H1 (cell line): ENCODE data around the gene CCDC12. TPM values are rescaled to one million over a fixed set of nuclear protein-coding genes. Genes with fewer than 3 reads are reported as not detected.

Experiments used
- CTCF ChIA-PET: fragments of 300-600 bp; sonication (Branson Sonifier 250); formaldehyde crosslinking; loops from one replicate; lab custom pipeline; 2021; ENCODE audit not compliant: partially characterized antibody; lab: Charles Lee
- POLR2A ChIA-PET: fragments of 300-600 bp; sonication (Branson Sonifier 250); formaldehyde crosslinking; loops from one replicate; lab custom pipeline; 2021; ENCODE audit warnings: inconsistent platforms; ENCODE audit not compliant: partially characterized antibody; lab: Charles Lee
- DNase-seq, 2 experiments: peaks; one replicate each; pipeline versions ENCODE4 v3.0.0 to v3.0.0-alpha.2; 2010 to 2022; ENCODE audit warnings: low spot score in 2 of 2, low read depth in 1 of 2, mixed read lengths in 1 of 2
- FAIRE-seq: peaks from 2 replicates; lab custom pipeline; 2011; peaks lifted over from hg19 to GRCh38; lab: Jason Lieb, UNC
- H2AFZ ChIP-seq: 2 replicates; pipeline ENCODE4 v1.8.1; 2012; ENCODE audit warnings: low read length, inconsistent platforms
- H2AK5ac ChIP-seq: 2 replicates; pipeline ENCODE4 v1.6.1; 2013; ENCODE audit warnings: low read depth, low read length
- H2BK120ac ChIP-seq: replicated peaks from 2 replicates; pipeline ENCODE3; 2013; ENCODE audit warnings: low read depth, low read length, inconsistent platforms
- H2BK12ac ChIP-seq: 2 replicates; pipeline ENCODE4 v1.6.1; 2013; ENCODE audit warnings: low read depth, low read length
- H2BK15ac ChIP-seq: 2 replicates; pipeline ENCODE4 v1.6.1; 2013; ENCODE audit warnings: low read length
- H2BK20ac ChIP-seq: 2 replicates; pipeline ENCODE4 v1.6.1; 2013; ENCODE audit warnings: low read length
- H2BK5ac ChIP-seq: 2 replicates; pipeline ENCODE4 v1.6.1; 2013; ENCODE audit warnings: low read depth, low read length
- H3K14ac ChIP-seq: 2 replicates; pipeline ENCODE4 v1.6.1; 2013; ENCODE audit warnings: inconsistent platforms; ENCODE audit not compliant: insufficient read length
- H3K18ac ChIP-seq: 2 replicates; pipeline ENCODE4 v1.6.1; 2013; ENCODE audit warnings: low read length; ENCODE audit errors: extremely low read depth
- H3K23ac ChIP-seq: 2 replicates; pipeline ENCODE4 v1.6.1; 2013; ENCODE audit warnings: inconsistent platforms; ENCODE audit not compliant: insufficient read length
- H3K23me2 ChIP-seq: 2 replicates; pipeline ENCODE4 v1.6.1; 2013; ENCODE audit warnings: low read depth, low read length
- H3K27ac ChIP-seq: 2 replicates; pipeline ENCODE4 v1.6.1; 2011; ENCODE audit warnings: low read depth, low read length, inconsistent platforms
- H3K27me3 ChIP-seq, 4 experiments: replicated peaks in 1 of 4; 1 replicate in 1 of 4; 2 replicates in 3 of 4; pipeline versions ENCODE4 v1.6.1 to v1.8.1; 2011 to 2013; ENCODE audit warnings: low read length in 3 of 4, mild to moderate bottlenecking in 3 of 4, inconsistent platforms in 2 of 4, mixed read lengths in 2 of 4, moderate library complexity in 1 of 4; ENCODE audit not compliant: control insufficient read depth in 3 of 4, insufficient read depth in 3 of 4; ENCODE audit errors: extremely low read depth in 1 of 4
- H3K36me3 ChIP-seq, 4 experiments: 2 replicates each; pipeline versions ENCODE4 v1.6.1 to v1.8.1; 2011 to 2013; ENCODE audit warnings: mild to moderate bottlenecking in 4 of 4, low read length in 3 of 4, moderate library complexity in 2 of 4, control low read depth in 1 of 4, inconsistent platforms in 1 of 4; ENCODE audit not compliant: insufficient read depth in 4 of 4, control insufficient read depth in 2 of 4
- H3K4ac ChIP-seq: replicated peaks from 2 replicates; pipeline ENCODE3; 2013; ENCODE audit warnings: low read length, low read depth, mixed read lengths, inconsistent platforms; ENCODE audit not compliant: insufficient read length
- H3K4me1 ChIP-seq, 4 experiments: replicated peaks in 1 of 4; 1 replicate in 1 of 4; 2 replicates in 3 of 4; pipeline versions ENCODE4 v1.6.1 to v1.8.1; 2011 to 2013; ENCODE audit warnings: low read length in 3 of 4, inconsistent platforms in 2 of 4, mixed read lengths in 1 of 4; ENCODE audit not compliant: insufficient read depth in 4 of 4, control insufficient read depth in 3 of 4
- H3K4me2 ChIP-seq, 2 experiments: 2 replicates each; pipeline versions ENCODE4 v1.6.1 to v1.8.1; 2011 to 2013; ENCODE audit warnings: low read depth in 2 of 2, low read length in 2 of 2, control low read depth in 1 of 2, inconsistent platforms in 1 of 2, mild to moderate bottlenecking in 1 of 2; ENCODE audit not compliant: insufficient read depth in 1 of 2
- H3K4me3 ChIP-seq, 4 experiments: fragments of 200-600, 300-600 bp in 1 of 4; sonication (generic), shearing (Covaris generic), sonication (Bioruptor Twin) in 1 of 4; 2 replicates each; pipeline versions ENCODE4 v1.5.1 to v1.8.1; 2011 to 2016; ENCODE audit warnings: low read length in 4 of 4, low read depth in 3 of 4, control low read depth in 2 of 4, inconsistent platforms in 2 of 4, mild to moderate bottlenecking in 2 of 4, mixed read lengths in 1 of 4, moderate library complexity in 1 of 4; ENCODE audit not compliant: insufficient read depth in 2 of 4; ENCODE audit errors: extremely low read depth in 1 of 4
- H3K56ac ChIP-seq: replicated peaks from 2 replicates; pipeline ENCODE3; 2013; ENCODE audit warnings: low read depth, mild to moderate bottlenecking, mixed read lengths, low read length, inconsistent platforms; ENCODE audit not compliant: insufficient read length
- H3K79me1 ChIP-seq: 2 replicates; pipeline ENCODE4 v1.6.1; 2013; ENCODE audit warnings: low read depth, low read length, control low read depth
- H3K79me2 ChIP-seq, 2 experiments: 2 replicates each; pipeline versions ENCODE4 v1.6.1 to v1.8.1; 2012 to 2013; ENCODE audit warnings: low read length in 2 of 2, mild to moderate bottlenecking in 2 of 2, inconsistent platforms in 1 of 2; ENCODE audit not compliant: insufficient read depth in 2 of 2, control insufficient read depth in 1 of 2
- H3K9ac ChIP-seq, 4 experiments: replicated peaks in 1 of 4; 1 replicate in 1 of 4; 2 replicates in 3 of 4; pipeline versions ENCODE4 v1.6.1 to v1.8.1; 2011 to 2013; ENCODE audit warnings: low read depth in 3 of 4, low read length in 3 of 4, control low read depth in 2 of 4, mild to moderate bottlenecking in 2 of 4, moderate library complexity in 2 of 4, inconsistent platforms in 1 of 4; ENCODE audit errors: extremely low read depth in 1 of 4
- H3K9me3 ChIP-seq, 2 experiments: 2 replicates each; pipeline versions ENCODE4 v1.6.1 to v1.8.1; 2012 to 2013; ENCODE audit warnings: mild to moderate bottlenecking in 2 of 2, moderate library complexity in 2 of 2, control low read depth in 1 of 2, inconsistent platforms in 1 of 2, low read depth in 1 of 2, low read length in 1 of 2, mixed read lengths in 1 of 2; ENCODE audit not compliant: insufficient read depth in 2 of 2
- H4K20me1 ChIP-seq, 2 experiments: replicated peaks in 1 of 2; 2 replicates each; pipeline versions ENCODE3 to v1.8.1; 2011 to 2013; ENCODE audit warnings: inconsistent platforms in 2 of 2, low read length in 2 of 2, mild to moderate bottlenecking in 1 of 2; ENCODE audit not compliant: insufficient read depth in 2 of 2, control insufficient read depth in 1 of 2
- H4K5ac ChIP-seq: 2 replicates; pipeline ENCODE4 v1.6.1; 2013; ENCODE audit warnings: low read length, low read depth, mixed read lengths, inconsistent platforms; ENCODE audit not compliant: insufficient read length
- H4K8ac ChIP-seq: 2 replicates; pipeline ENCODE4 v1.8.0; 2013; ENCODE audit warnings: mild to moderate bottlenecking, moderate library complexity, low read length, inconsistent platforms; ENCODE audit not compliant: insufficient read depth; ENCODE audit errors: extremely low read depth
- H4K91ac ChIP-seq: replicated peaks from 2 replicates; pipeline ENCODE3; 2013; ENCODE audit warnings: low read length, mixed read lengths, inconsistent platforms; ENCODE audit not compliant: insufficient read length
- CEBPB ChIP-seq: IDR thresholded peaks from 2 replicates; pipeline ENCODE4 v1.6.1; 2012; ENCODE audit warnings: low read depth, low read length
- CHD1 ChIP-seq: IDR thresholded peaks from 2 replicates; pipeline ENCODE4 v1.6.1; 2012; ENCODE audit warnings: low read depth, low read length, improper control_type of control experiment
- JUN ChIP-seq: IDR thresholded peaks from 2 replicates; pipeline ENCODE4 v1.6.1; 2011; ENCODE audit warnings: low read depth, mild to moderate bottlenecking, improper control_type of control experiment, low read length
- MAX ChIP-seq: IDR thresholded peaks from 2 replicates; pipeline ENCODE4 v1.6.1; 2012; ENCODE audit warnings: inconsistent platforms
- NANOG ChIP-seq: IDR thresholded peaks from 2 replicates; pipeline ENCODE4 v1.6.1; 2011; ENCODE audit warnings: low read length, low read depth, mild to moderate bottlenecking, inconsistent platforms; ENCODE audit not compliant: insufficient read depth, poor library complexity, severe bottlenecking
- POLR2AphosphoS5 ChIP-seq: IDR thresholded peaks from 2 replicates; pipeline ENCODE4 v1.6.1; 2011; ENCODE audit warnings: low read depth, low read length
- RBBP5 ChIP-seq: IDR thresholded peaks from 2 replicates; pipeline ENCODE4 v1.7.1; 2012; ENCODE audit warnings: low read depth, mild to moderate bottlenecking, inconsistent platforms, low read length, moderate library complexity, borderline replicate concordance
- RNF2 ChIP-seq: fragments of 200-900, 300-1000 bp; sonication (generic); IDR thresholded peaks from 2 replicates; pipeline ENCODE4 v1.7.1; 2016; ENCODE audit warnings: borderline replicate concordance, low read depth, mild to moderate bottlenecking, antibody characterized with exemption, low read length; ENCODE audit not compliant: poor library complexity, severe bottlenecking; ENCODE audit errors: missing control alignments
- SIN3A ChIP-seq, 2 experiments: IDR thresholded peaks in 1 of 2; conservative IDR thresholded peaks in 1 of 2; 2 replicates each; pipeline ENCODE4 v1.6.1; 2011 to 2012; ENCODE audit warnings: low read length in 2 of 2, improper control_type of control experiment in 1 of 2, low read depth in 1 of 2, mild to moderate bottlenecking in 1 of 2
- SIRT6 ChIP-seq: IDR thresholded peaks from one replicate; pipeline ENCODE4 v1.7.1; 2012; ENCODE audit warnings: low read length, inconsistent platforms
- TBP ChIP-seq: IDR thresholded peaks from 2 replicates; pipeline ENCODE4 v1.6.1; 2011; ENCODE audit warnings: low read depth, low read length, improper control_type of control experiment
- TCF12 ChIP-seq: IDR thresholded peaks from 2 replicates; pipeline ENCODE4 v1.6.1; 2011; ENCODE audit warnings: low read depth, mild to moderate bottlenecking, low read length
- TEAD4 ChIP-seq: IDR thresholded peaks from 2 replicates; pipeline ENCODE4 v1.6.1; 2012; ENCODE audit warnings: low read depth, low read length, inconsistent platforms, mixed read lengths
- WGBS, 2 experiments: shearing (Covaris generic) in 1 of 2; methylation state at CpG; one replicate each; pipeline versions ENCODE4 v1.1.6 to v1.1.7; 2013 to 2015; ENCODE audit warnings: low lambda C conversion rate in 2 of 2, mixed read lengths in 2 of 2, inconsistent platforms in 1 of 2, low coverage in 1 of 2, missing lambda C conversion rate in 1 of 2; ENCODE audit not compliant: insufficient replicate concordance in 2 of 2, insufficient coverage in 1 of 2, insufficient read length in 1 of 2; ENCODE audit errors: extremely low coverage in 1 of 2, missing lambda C conversion rate in 1 of 2; 5-methylcytosine and 5-hydroxymethylcytosine counted together
- polyA plus RNA-seq, 7 experiments: library from polyadenylated mRNA; depleted of rRNA in 3 of 7; stranded (reverse) in 5 of 7; unstranded in 2 of 7; fragments of >200 nt in 5 of 7; fragments of 200-250 nt in 2 of 7; gene quantifications; 1 replicate in 5 of 7; 2 replicates in 1 of 7; 4 replicates in 1 of 7; pipeline versions ENCODE4 v1.2.1 to v1.2.3, GENCODE V29; 2011 to 2013; ENCODE audit warnings: missing spikeins in 2 of 7, mixed read lengths in 2 of 7
- total RNA-seq: library from RNA; stranded (reverse); fragmentation: NEBNext Ultra II Directional; extraction: Animal tissue kit (Norgen Biotek cat#: 25700); gene quantifications from 2 replicates; pipeline ENCODE4 v1.2.1, GENCODE V29; 2021

CCDC12 gene
- total and polyA plus RNA-seq, 2 of the 8 experiments (the other 6 are each of a cell fraction or from before 2014, with no cell fraction given): 29.5 to 41.3 TPM

DNA sequence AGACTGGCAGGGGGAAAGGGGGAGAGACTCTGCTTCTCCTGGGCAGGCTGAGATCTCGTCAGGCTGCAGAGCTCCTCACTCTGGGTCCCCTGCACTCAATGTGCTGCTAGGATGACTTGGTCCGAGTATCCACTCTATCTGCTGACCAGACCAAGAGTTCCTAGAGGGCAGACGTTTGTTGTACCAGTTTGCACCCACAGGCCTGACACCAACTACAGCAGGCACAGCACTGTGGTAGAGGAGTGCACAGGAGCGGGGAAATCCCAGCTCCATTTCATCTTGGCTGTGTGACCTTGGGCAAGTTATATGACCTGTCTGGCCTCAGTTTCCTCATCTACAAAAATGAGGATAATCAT, 29.0 kb downstream of the CCDC12 start:
- FAIRE-seq: no peak
- TF ChIP-seq SIRT6 (no peak), NANOG (no peak), TEAD4 (no peak), MAX (no peak), POLR2AphosphoS5 (no peak), TCF12 (no peak), JUN (no peak), RNF2 (no peak), TBP (no peak), RBBP5 (no peak), CHD1 (no peak), CEBPB (no peak), SIN3A (conservative IDR thresholded peaks at IDR 0.05 in 1 of 2, IDR thresholded peaks at IDR 0.05 in 1 of 2; ENCODE audit: low read depth in 1 of 2, low read length in 2 of 2) (no peak)

More for the DNA sequence above, 29.0 kb downstream of the CCDC12 start:
- CTCF ChIA-PET: interaction anchor here (0.8 to 2.7 kb wide), 6 partner anchors 11 to 246 kb away, joined by 3 to 7 read pairs (median 4); no protein-coding TSS in a partner anchor
- H3K27ac ChIP-seq: no peak overlapping the region
- no peaks in the 10 kb centered on the region for H3K27me3 ChIP-seq
- H4K8ac ChIP-seq: peak overlapping the region; percentile 52; the same call in 1 of the 2 replicates
- H2BK5ac ChIP-seq: no peak overlapping the region
- no peaks in the 10 kb centered on the region; a peak in 1 of 8 replicates for H3K36me3 ChIP-seq
- no peak overlapping the region for H3K18ac ChIP-seq
- no peak overlapping the region for H2AK5ac ChIP-seq
- no peak overlapping the region for H4K5ac ChIP-seq
- DNase-seq: no peak
- no peak overlapping the region for H4K91ac ChIP-seq
- H3K4me2 ChIP-seq: no peak overlapping the region
- H3K4ac ChIP-seq: no peak overlapping the region
- no peak overlapping the region for H2AFZ ChIP-seq
- H3K56ac ChIP-seq: no peak overlapping the region
- H3K79me2 ChIP-seq: peaks cover 18 to 96% of the 10 kb centered on the region in 2 experiments
- no peak overlapping the region for H2BK120ac ChIP-seq
- H2BK12ac ChIP-seq: no peak overlapping the region
- 91% methylated on average over 4 of the region's 4 CpGs; no CpG with 5 or more reads in 1 of the 2 experiments for WGBS, 2 experiments
- no peaks in the 10 kb centered on the region for H3K9me3 ChIP-seq
- no peak overlapping the region for H3K23ac ChIP-seq
- H4K20me1 ChIP-seq: peaks cover 58 to 59% of the 10 kb centered on the region in 2 experiments
- H3K4me1 ChIP-seq: peaks cover 5 to 17% (median 12%) of the 10 kb centered on the region in 4 experiments
- H3K79me1 ChIP-seq: peaks cover 46% of the 10 kb centered on the region
- H3K23me2 ChIP-seq: no peaks in the 10 kb centered on the region; the same call in 1 of the 2 replicates
- H3K9ac ChIP-seq: no peak overlapping the region
- H3K4me3 ChIP-seq: no peak overlapping the region
- POLR2A ChIA-PET: interaction anchor here (1.1 to 2.3 kb wide), 3 partner anchors 10 to 32 kb away, joined by 3 to 6 read pairs (median 3); partner anchors contain the start of genes CCDC12 and NBEAL2
- H2BK20ac ChIP-seq: no peak overlapping the region
- no peak overlapping the region for H2BK15ac ChIP-seq
- H3K14ac ChIP-seq: no peak overlapping the region
